GM18868 (cell line): ENCODE results near the gene GSTA3.
"Not testable (repeated sequence)": the region's sequence is repeated elsewhere in the genome, so short reads cannot be mapped to it uniquely, and the experiment has no call there.

Source experiments
- ATAC-seq: cut with Tn5 transposase; IDR thresholded peaks from one replicate; pipeline ENCODE4 v1.9.1; 2021; ENCODE audit warnings: mild to moderate bottlenecking, moderate library complexity; ENCODE audit not compliant: unreplicated experiment

Gene GSTA3

GRCh38 chr6:52868240-52868639, 41.3 kb downstream of the GSTA3 start:
- no peak for ATAC-seq

GRCh38 chr6:52861151-52861550, 48.3 kb downstream of the GSTA3 start:
- not testable (repeated sequence) for ATAC-seq

- ATAC-seq, result no peak
These were observed 51.1 kb downstream of the GSTA3 start for GRCh38 chr6:52858416-52858815.

- ATAC-seq, result not testable (repeated sequence)
These were observed 53.4 kb downstream of the GSTA3 start for GRCh38 chr6:52856137-52856536.

GRCh38 chr6:52849137-52849536, 60.4 kb downstream of the GSTA3 start:
- no peak for ATAC-seq
